Spleen (tissue), 11 donors: Measurements from ENCODE around the gene NUBP2. TPM values are rescaled to one million over a fixed set of nuclear protein-coding genes. Genes with fewer than 3 reads are reported as not detected.

Experiments used
- DNase-seq: peaks from one replicate; pipeline ENCODE4 v3.0.0-alpha.2; 2020
- H3K27ac ChIP-seq, 8 donors: fragments of 200-600 bp; sonication (generic) in 7 of 8; 1 replicate in 4 of 8; 2 replicates in 4 of 8; pipeline versions ENCODE4 v1.5.0 to v1.8.0; 2016 to 2021; ENCODE audit warnings: inconsistent platforms in 4 of 8, mild to moderate bottlenecking in 4 of 8, moderate library complexity in 1 of 8
- H3K27me3 ChIP-seq, 7 donors: fragments of 200-600 bp; sonication (generic) in 6 of 7; replicated peaks in 1 of 7; 1 replicate in 4 of 7; 2 replicates in 3 of 7; pipeline versions ENCODE4 v1.5.0 to v1.8.0; 2016 to 2021; ENCODE audit warnings: inconsistent platforms in 3 of 7, mild to moderate bottlenecking in 1 of 7
- H3K36me3 ChIP-seq, 6 donors: fragments of 200-600 bp; sonication (generic) in 5 of 6; 1 replicate in 4 of 6; 2 replicates in 2 of 6; pipeline versions ENCODE4 v1.5.0 to v1.8.0; 2016 to 2021; ENCODE audit warnings: inconsistent platforms in 2 of 6
- H3K4me1 ChIP-seq, 6 donors: fragments of 200-600 bp; sonication (generic) in 5 of 6; 1 replicate in 3 of 6; 2 replicates in 3 of 6; pipeline versions ENCODE4 v1.5.0 to v1.8.0; 2016 to 2021; ENCODE audit warnings: inconsistent platforms in 3 of 6
- H3K4me3 ChIP-seq, 8 donors: fragments of 200-600 bp; sonication (generic) in 7 of 8; 1 replicate in 4 of 8; 2 replicates in 4 of 8; pipeline versions ENCODE4 v1.5.0 to v1.8.0; 2016 to 2021; ENCODE audit warnings: inconsistent platforms in 4 of 8, mild to moderate bottlenecking in 4 of 8, moderate library complexity in 2 of 8
- H3K9me3 ChIP-seq, 8 donors: fragments of 200-600 bp; sonication (generic) in 7 of 8; 1 replicate in 4 of 8; 2 replicates in 4 of 8; pipeline versions ENCODE4 v1.5.0 to v1.8.0; 2016 to 2021; ENCODE audit warnings: inconsistent platforms in 4 of 8
- POLR2A ChIP-seq, 3 donors: fragments of 450-650 bp; IDR thresholded peaks; one replicate each; pipeline ENCODE4 v1.5.1; 2017; ENCODE audit warnings: antibody characterized with exemption in 3 of 3, mild to moderate bottlenecking in 1 of 3
- POLR2AphosphoS5 ChIP-seq, 3 donors: sonication (generic); formaldehyde crosslinking; IDR thresholded peaks; one replicate each; pipeline ENCODE4 v1.5.1; 2017; ENCODE audit warnings: antibody characterized with exemption in 3 of 3
- WGBS, 5 donors: extraction: QIAGEN DNeasy Blood & Tissue Kit in 3 of 5; methylation state at CpG; one replicate each; pipeline versions ENCODE4 v1.1.5 to v1.1.7; 2013 to 2018; 5-methylcytosine and 5-hydroxymethylcytosine counted together
- intact Hi-C: fragments of 100-400 bp; cut with DNase I; formaldehyde crosslinking; loops from one replicate; pipeline ENCODE4 v1.15.0; 2023; ENCODE audit warnings: low total_unique reads
- polyA plus RNA-seq, 3 donors: library from polyadenylated mRNA; stranded (reverse); fragments of 200-250 nt; gene quantifications; one replicate each; pipeline ENCODE4 v1.2.1, GENCODE V29; 2013
- total RNA-seq, 7 donors: library from RNA; depleted of rRNA in 3 of 7; stranded (reverse); fragments of >200 nt in 3 of 7; fragmentation: NEBNext Ultra II Directional in 4 of 7; extraction: Animal tissue kit (Norgen Biotek cat#: 25700) in 4 of 7; gene quantifications; one replicate each; pipeline versions ENCODE4 v1.1.0 to v1.2.1, GENCODE V29; 2016 to 2021
- TF ChIP-seq, protein P1 (sequence below), 11 experiments: fragments of 200-600 bp in 7 of 11; fragments of 450-650 bp in 4 of 11; sonication (generic) in 4 of 11; IDR thresholded peaks in 8 of 11; conservative IDR thresholded peaks in 3 of 11; 1 replicate in 7 of 11; 2 replicates in 4 of 11; pipeline versions ENCODE4 v1.4.0 to v1.8.0; 2016 to 2021; ENCODE audit warnings: antibody characterized with exemption in 11 of 11, inconsistent platforms in 4 of 11, mild to moderate bottlenecking in 1 of 11
- donor health status: healthy with polysubstance abuse.
- donor health status: DM: no; HTN: no; CAD: no; lungs with moderate emphysema.
- donor health status: DM: no; HTN: no; CAD: no.
- donor health status: Bipolar disorder and iron deficiency.
- donor health status: healthy.
- donor health status: DM: no; HTN: no; CAD: no.
- donor health status: DM: yes; HTN: yes; CAD: no.

The NUBP2 gene
- total and polyA plus RNA-seq, 10 donors: 37.5 to 103 (median 57.3) TPM

DNA sequence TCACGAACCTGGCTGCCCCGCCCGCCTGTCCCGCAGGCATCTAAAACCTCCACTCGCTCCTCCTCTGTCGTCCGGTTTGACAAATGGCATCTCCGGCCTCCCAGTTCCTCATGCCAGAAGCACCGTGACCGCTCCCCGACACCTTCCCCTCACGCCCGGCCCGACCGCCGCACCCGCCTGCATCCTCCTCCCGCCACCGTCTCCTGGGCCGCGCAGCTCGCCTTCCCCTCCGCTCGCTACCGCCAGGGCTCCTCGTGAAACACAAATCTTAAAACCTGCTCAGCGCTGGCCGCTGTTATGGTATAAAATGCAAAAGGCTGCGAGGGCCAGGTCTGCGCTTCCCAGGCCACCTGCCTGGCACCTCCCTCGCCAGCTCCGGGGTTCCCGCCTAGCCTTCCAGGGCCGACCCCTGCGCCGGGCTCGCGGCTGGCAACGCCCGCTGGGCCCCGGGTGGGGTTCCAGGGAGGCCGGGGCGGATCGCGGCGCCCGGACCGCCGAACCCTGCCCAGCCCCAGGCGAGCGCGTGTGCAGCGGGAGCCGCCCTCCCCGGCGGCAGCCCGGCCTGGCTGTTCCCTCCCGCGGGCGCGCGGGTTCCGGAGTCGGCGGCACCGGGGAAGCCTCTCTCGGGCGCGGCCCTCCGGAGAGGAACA lies 877 bp upstream of the NUBP2 start:
- Histone ChIP-seq H3K4me3 (peak overlapping the region; percentile 86 to 100 (median 94)), H3K27me3 (no peaks in the 10 kb centered on the region), H3K9me3 (no peaks in the 10 kb centered on the region), H3K36me3 (peaks cover 0 to 66% (median 33%) of the 10 kb centered on the region in 6 donors), H3K27ac (peak overlapping the region; percentile 69 to 97 (median 94)), H3K4me1 (peaks cover 22 to 88% (median 50%) of the 10 kb centered on the region in 6 donors)
- TF ChIP-seq POLR2AphosphoS5 (IDR thresholded peaks at IDR 0.05) (peak; percentile 0 to 55 (median 35)), POLR2A (IDR thresholded peaks at IDR 0.05) (no peak)
- TF ChIP-seq, protein P1, sequence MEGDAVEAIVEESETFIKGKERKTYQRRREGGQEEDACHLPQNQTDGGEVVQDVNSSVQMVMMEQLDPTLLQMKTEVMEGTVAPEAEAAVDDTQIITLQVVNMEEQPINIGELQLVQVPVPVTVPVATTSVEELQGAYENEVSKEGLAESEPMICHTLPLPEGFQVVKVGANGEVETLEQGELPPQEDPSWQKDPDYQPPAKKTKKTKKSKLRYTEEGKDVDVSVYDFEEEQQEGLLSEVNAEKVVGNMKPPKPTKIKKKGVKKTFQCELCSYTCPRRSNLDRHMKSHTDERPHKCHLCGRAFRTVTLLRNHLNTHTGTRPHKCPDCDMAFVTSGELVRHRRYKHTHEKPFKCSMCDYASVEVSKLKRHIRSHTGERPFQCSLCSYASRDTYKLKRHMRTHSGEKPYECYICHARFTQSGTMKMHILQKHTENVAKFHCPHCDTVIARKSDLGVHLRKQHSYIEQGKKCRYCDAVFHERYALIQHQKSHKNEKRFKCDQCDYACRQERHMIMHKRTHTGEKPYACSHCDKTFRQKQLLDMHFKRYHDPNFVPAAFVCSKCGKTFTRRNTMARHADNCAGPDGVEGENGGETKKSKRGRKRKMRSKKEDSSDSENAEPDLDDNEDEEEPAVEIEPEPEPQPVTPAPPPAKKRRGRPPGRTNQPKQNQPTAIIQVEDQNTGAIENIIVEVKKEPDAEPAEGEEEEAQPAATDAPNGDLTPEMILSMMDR (IDR thresholded peaks at IDR 0.05 in 8 of 11, conservative IDR thresholded peaks at IDR 0.05 in 3 of 11): peak in 1 of 11 experiments; percentile 21
- DNase-seq: peak; percentile 89
- intact Hi-C loops: no loop called here
- 0 to 2% (median 1%) methylated on average over 30 to 70 of the region's 70 CpGs for WGBS, 5 donors

DNA sequence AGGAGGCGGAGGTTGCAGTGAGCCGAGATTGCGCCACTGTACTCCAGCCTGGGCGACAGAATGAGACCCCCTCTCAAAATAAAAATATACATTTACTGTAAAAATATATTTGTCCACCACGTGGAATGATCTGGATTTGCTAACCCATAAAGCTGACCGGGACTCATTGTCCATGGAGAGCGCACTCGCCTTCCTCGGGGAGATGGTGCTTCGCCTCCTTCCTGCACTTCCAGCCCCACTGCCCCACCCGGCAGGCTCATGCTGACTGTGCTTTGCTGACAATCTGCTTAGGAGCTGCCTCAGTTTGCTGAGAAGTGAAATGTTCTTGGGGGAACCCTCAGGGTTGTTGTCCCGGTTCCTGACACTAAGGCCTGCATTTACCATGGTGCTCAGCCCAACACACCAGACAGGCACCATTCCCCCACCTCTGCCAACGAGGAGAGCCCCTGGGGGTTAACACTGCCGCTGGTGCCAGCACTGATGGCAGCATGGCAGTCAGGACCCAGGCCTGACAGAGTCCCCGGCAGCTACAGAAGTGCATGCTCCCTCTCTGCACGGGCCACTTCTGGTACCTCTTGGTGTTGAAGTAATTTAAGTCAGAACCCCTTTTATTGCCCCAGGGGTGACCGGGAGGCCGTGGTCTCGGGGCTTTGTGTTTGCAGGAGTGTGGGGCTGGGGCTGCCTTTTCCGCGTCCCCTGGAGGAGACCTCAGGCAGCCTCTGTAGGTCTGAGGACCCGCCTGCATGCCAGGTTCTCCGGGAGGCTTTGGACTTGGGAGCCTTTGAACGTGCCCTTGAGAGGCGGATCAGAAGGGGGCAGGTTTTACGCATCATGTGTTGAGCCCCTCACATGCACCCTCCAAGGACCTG lies 2.5 kb downstream of the NUBP2 start:
- Histone ChIP-seq H3K27me3 (no peaks in the 10 kb centered on the region), H3K9me3 (no peaks in the 10 kb centered on the region), H3K36me3 (peaks cover 0 to 66% (median 41%) of the 10 kb centered on the region in 6 donors), H3K4me3 (no peak overlapping the region), H3K27ac (no peak overlapping the region), H3K4me1 (peaks cover 18 to 60% (median 44%) of the 10 kb centered on the region in 6 donors)
- TF ChIP-seq POLR2A (IDR thresholded peaks at IDR 0.05) (no peak), POLR2AphosphoS5 (IDR thresholded peaks at IDR 0.05) (no peak)
- TF ChIP-seq, protein P1 (IDR thresholded peaks at IDR 0.05 in 8 of 11, conservative IDR thresholded peaks at IDR 0.05 in 3 of 11): no peak
- peak; percentile 71 for DNase-seq
- intact Hi-C loops: no loop called here
- WGBS, 5 donors: 92 to 97% (median 94%) methylated on average over 22 to 26 of the region's 26 CpGs

DNA sequence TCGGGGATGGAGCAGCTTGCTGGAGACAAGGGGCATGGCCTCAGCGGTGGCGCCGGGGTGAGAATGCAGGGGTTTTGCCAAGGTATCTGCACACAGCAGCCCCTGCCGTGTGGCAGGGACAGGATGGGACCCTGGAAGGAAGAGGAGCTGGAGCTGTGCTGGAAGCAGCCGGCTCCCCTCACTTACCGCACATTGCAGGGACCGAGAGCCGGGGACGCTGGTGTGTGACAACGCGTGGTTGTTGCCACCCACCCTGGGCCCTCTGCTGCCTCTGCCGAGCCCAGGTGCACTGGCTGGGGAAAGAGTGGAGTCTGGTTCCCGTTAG lies 3.0 kb downstream of the NUBP2 start:
- Histone ChIP-seq H3K9me3 (no peaks in the 10 kb centered on the region), H3K36me3 (peaks cover 0 to 66% (median 43%) of the 10 kb centered on the region in 6 donors), H3K4me3 (no peak overlapping the region), H3K27me3 (no peaks in the 10 kb centered on the region), H3K27ac (no peak overlapping the region), H3K4me1 (peaks cover 14 to 54% (median 38%) of the 10 kb centered on the region in 6 donors)
- DNase-seq: peak; percentile 67
- TF ChIP-seq POLR2AphosphoS5 (IDR thresholded peaks at IDR 0.05) (no peak), POLR2A (IDR thresholded peaks at IDR 0.05) (no peak)
- TF ChIP-seq, protein P1 (IDR thresholded peaks at IDR 0.05 in 8 of 11, conservative IDR thresholded peaks at IDR 0.05 in 3 of 11): no peak
- 89 to 96% (median 91%) methylated on average over 5 to 14 of the region's 14 CpGs for WGBS, 5 donors
- intact Hi-C loops: no loop called here
